Stomach (tissue), 9 donors: ENCODE results near the gene PLA2G4A. TPM values are rescaled to one million over a fixed set of nuclear protein-coding genes. Genes with fewer than 3 reads are reported as not detected.

ENCODE experiments used
- DNase-seq, 2 donors: peaks; one replicate each; pipeline versions ENCODE4 v3.0.0 to v3.0.0-alpha.2; 2013 to 2019
- H3K27ac ChIP-seq, 5 donors: fragments of 200-600 bp in 4 of 5; sonication (generic) in 4 of 5; one replicate each; pipeline ENCODE4 v1.5.1; 2013 to 2019; ENCODE audit warnings: mild to moderate bottlenecking in 1 of 5, moderate library complexity in 1 of 5
- H3K27me3 ChIP-seq, 3 donors: fragments of 200-600 bp; sonication (generic); one replicate each; pipeline ENCODE4 v1.5.1; 2017 to 2019; ENCODE audit warnings: mixed run types in 1 of 3
- H3K36me3 ChIP-seq, 4 donors: fragments of 200-600 bp; sonication (generic); 1 replicate in 3 of 4; 2 replicates in 1 of 4; pipeline ENCODE4 v1.5.1; 2016 to 2019
- H3K4me1 ChIP-seq, 4 donors: fragments of 200-600 bp; sonication (generic); one replicate each; pipeline ENCODE4 v1.5.1; 2016 to 2019
- H3K4me3 ChIP-seq, 4 donors: fragments of 200-600 bp; sonication (generic) in 3 of 4; one replicate each; pipeline ENCODE4 v1.5.1; 2016 to 2019; ENCODE audit warnings: mild to moderate bottlenecking in 1 of 4
- H3K9me3 ChIP-seq, 4 donors: fragments of 200-600 bp; sonication (generic); one replicate each; pipeline ENCODE4 v1.5.1; 2016 to 2019
- CTCF ChIP-seq, 7 experiments: fragments of 450-650 bp in 4 of 7; fragments of 200-600 bp in 3 of 7; sonication (generic) in 3 of 7; IDR thresholded peaks; one replicate each; pipeline ENCODE4 v1.5.1; 2016 to 2019; ENCODE audit warnings: antibody characterized with exemption in 7 of 7, control low read depth in 2 of 7, mild to moderate bottlenecking in 1 of 7
- EP300 ChIP-seq: sonication (generic); formaldehyde crosslinking; IDR thresholded peaks from one replicate; pipeline ENCODE4 v1.6.1; 2017; ENCODE audit warnings: antibody characterized with exemption
- POLR2A ChIP-seq, 4 donors: fragments of 450-650 bp; IDR thresholded peaks; one replicate each; pipeline ENCODE4 v1.6.1; 2016; ENCODE audit warnings: antibody characterized with exemption in 4 of 4, control low read depth in 2 of 4, mild to moderate bottlenecking in 1 of 4, moderate library complexity in 1 of 4
- POLR2AphosphoS5 ChIP-seq, 3 donors: sonication (generic); formaldehyde crosslinking; IDR thresholded peaks; one replicate each; pipeline ENCODE4 v1.6.1; 2016; ENCODE audit warnings: antibody characterized with exemption in 3 of 3
- WGBS, 5 donors: extraction: QIAGEN DNeasy Blood & Tissue Kit in 3 of 5; methylation state at CpG; one replicate each; pipeline versions ENCODE4 v1.1.5 to v1.1.7; 2013 to 2018; 5-methylcytosine and 5-hydroxymethylcytosine counted together
- intact Hi-C: fragments of 100-400 bp; cut with DNase I; formaldehyde crosslinking; loops from one replicate; pipeline ENCODE4 v1.15.1; 2023; ENCODE audit warnings: low total_unique reads
- polyA plus RNA-seq, 3 donors: library from polyadenylated mRNA; stranded (reverse); fragments of 200-250 nt; gene quantifications; one replicate each; pipeline ENCODE4 v1.2.3, GENCODE V29; 2013
- total RNA-seq, 5 donors: library from RNA; depleted of rRNA; stranded (reverse); fragments of >200 nt; gene quantifications; one replicate each; pipeline versions ENCODE4 v1.1.0 to v1.2.3, GENCODE V29; 2014 to 2016
- donor health status: healthy with polysubstance abuse.
- donor health status: Bipolar disorder and iron deficiency.
- donor health status: healthy.

PLA2G4A gene
- total and polyA plus RNA-seq, 8 donors, result 2.2 to 17.8 (median 6.8) TPM

- Histone ChIP-seq H3K4me3 (no peak overlapping the region), H3K4me1 (peaks cover 0 to 21% (median 14%) of the 10 kb centered on the region in 4 donors), H3K36me3 (no peaks in the 10 kb centered on the region), H3K27me3 (no peaks in the 10 kb centered on the region), H3K27ac (peak overlapping the region in 1 of 5 donors; percentile 21), H3K9me3 (no peaks in the 10 kb centered on the region)
- peak in 1 of 2 donors; percentile 64 for DNase-seq
- TF ChIP-seq EP300, result no peak
- no peak for TF ChIP-seq CTCF (IDR thresholded peaks at IDR 0.05)
- TF ChIP-seq POLR2A (IDR thresholded peaks at IDR 0.05), result no peak
- no peak for TF ChIP-seq POLR2AphosphoS5 (IDR thresholded peaks at IDR 0.05)
- intact Hi-C loops, result no loop called here
These were observed 19.9 kb downstream of the PLA2G4A start for GRCh38 chr1:186848509-186849130.

GRCh38 chr1:186849271-186849671, 20.5 kb downstream of the PLA2G4A start:
- intact Hi-C loops, result no loop called here
- no peaks in the 10 kb centered on the region for H3K36me3 ChIP-seq
- no peaks in the 10 kb centered on the region for H3K27me3 ChIP-seq
- H3K4me3 ChIP-seq, result no peak overlapping the region
- 72 to 86% (median 80%) methylated on average over 5 of the region's 5 CpGs for WGBS, 5 donors
- DNase-seq, result no peak
- H3K9me3 ChIP-seq, result no peaks in the 10 kb centered on the region
- H3K4me1 ChIP-seq, result peaks cover 0 to 24% (median 14%) of the 10 kb centered on the region in 4 donors
- H3K27ac ChIP-seq, result peak overlapping the region in 1 of 5 donors; percentile 0
- TF ChIP-seq EP300 (no peak), POLR2A (IDR thresholded peaks at IDR 0.05) (no peak), POLR2AphosphoS5 (IDR thresholded peaks at IDR 0.05) (no peak), CTCF (IDR thresholded peaks at IDR 0.05) (no peak)

GRCh38 chr1:186849826-186850225, 21.1 kb downstream of the PLA2G4A start:
- TF ChIP-seq CTCF (IDR thresholded peaks at IDR 0.05) (no peak), POLR2AphosphoS5 (IDR thresholded peaks at IDR 0.05) (no peak), EP300 (no peak), POLR2A (IDR thresholded peaks at IDR 0.05) (no peak)
- intact Hi-C loops, result no loop called here

GRCh38 chr1:186854102-186854501, 25.4 kb downstream of the PLA2G4A start:
- TF ChIP-seq POLR2AphosphoS5 (IDR thresholded peaks at IDR 0.05) (no peak), POLR2A (IDR thresholded peaks at IDR 0.05) (no peak), CTCF (IDR thresholded peaks at IDR 0.05) (no peak), EP300 (no peak)
- Histone ChIP-seq H3K4me3 (no peak overlapping the region), H3K36me3 (no peaks in the 10 kb centered on the region), H3K27me3 (no peaks in the 10 kb centered on the region), H3K27ac (no peak overlapping the region), H3K4me1 (peaks cover 0 to 4% (median 1%) of the 10 kb centered on the region in 4 donors), H3K9me3 (no peaks in the 10 kb centered on the region)
- 33 to 49% (median 36%) methylated on average over 4 of the region's 4 CpGs for WGBS, 5 donors
- DNase-seq, result no peak
- intact Hi-C loops, result no loop called here

More at GRCh38 chr1:186849826-186850225, 21.1 kb downstream of the PLA2G4A start:
- Histone ChIP-seq H3K27me3 (no peaks in the 10 kb centered on the region), H3K9me3 (no peaks in the 10 kb centered on the region), H3K27ac (peak overlapping the region in 1 of 5 donors; percentile 0), H3K4me3 (no peak overlapping the region), H3K4me1 (peaks cover 0 to 24% (median 14%) of the 10 kb centered on the region in 4 donors), H3K36me3 (no peaks in the 10 kb centered on the region)
- DNase-seq, result no peak
